Measurements from ENCODE around the gene LZTR1.

The LZTR1 gene

DNA sequence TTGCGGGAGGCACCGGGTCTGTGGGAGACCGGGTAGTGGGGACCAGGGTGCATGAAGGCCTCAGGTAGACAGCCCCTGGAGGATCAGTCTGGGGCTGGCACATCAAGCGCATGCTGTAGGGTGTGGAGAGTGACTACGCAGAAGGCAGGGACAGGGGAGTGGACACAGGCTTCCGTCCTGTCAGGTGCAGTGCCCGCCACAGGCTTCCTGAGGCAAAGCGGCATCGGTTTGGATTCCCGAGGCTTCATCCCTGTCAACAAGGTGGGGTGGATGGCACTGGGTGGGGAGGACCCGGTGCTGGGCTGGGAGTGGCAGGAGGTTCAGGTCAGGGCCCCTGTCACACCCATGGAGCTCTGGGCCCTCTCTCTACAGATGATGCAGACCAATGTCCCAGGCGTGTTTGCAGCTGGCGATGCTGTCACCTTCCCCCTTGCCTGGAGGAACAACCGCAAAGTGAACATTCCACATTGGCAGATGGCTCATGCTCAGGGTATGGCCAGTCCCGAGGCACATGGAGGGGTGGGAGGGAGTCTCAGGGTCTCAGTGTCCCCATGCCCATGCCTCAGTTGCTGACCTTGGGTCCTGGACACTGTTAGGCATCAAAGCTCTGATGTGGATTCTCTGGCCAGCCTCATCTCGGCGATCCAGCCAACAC lies 4.5 kb upstream of the LZTR1 start:
- Histone ChIP-seq H3F3A (ENCODE audit: insufficient read depth, low read length) (no peaks in the 10 kb centered on the region), H3K9me2 (replicated peaks; ENCODE audit: insufficient read depth, low read length) (no peaks in the 10 kb centered on the region), H4K20me1 (ENCODE audit: insufficient read depth, low read length) (no peaks in the 10 kb centered on the region), H3K27ac (ENCODE audit: low read length) (no peak overlapping the region), H3K4me2 (ENCODE audit: low read depth, low read length) (no peak overlapping the region), H3K79me2 (ENCODE audit: low read length) (peaks cover 5% of the 10 kb centered on the region; the same call in 1 of the 2 replicates), H2AFZ (ENCODE audit: low read length) (no peak overlapping the region), H3K4me3 (ENCODE audit: low read length) (no peak overlapping the region), H3K9ac (ENCODE audit: low read length) (no peak overlapping the region), H3K9me3 (replicated peaks; ENCODE audit: insufficient read depth, low read length) (no peaks in the 10 kb centered on the region), H3K36me3 (replicated peaks; ENCODE audit: insufficient read depth, low read length) (no peaks in the 10 kb centered on the region), H3K4me1 (ENCODE audit: low read length) (peaks cover 6% of the 10 kb centered on the region; the same call in 1 of the 2 replicates), H3K27me3 (replicated peaks; ENCODE audit: insufficient read depth, low read length) (peaks cover 45% of the 10 kb centered on the region)
- DNase-seq, result no peak
- no peak for TF ChIP-seq EZH2 (optimal IDR thresholded peaks at IDR 0.05; ENCODE audit: low read depth, low read length)
- TF ChIP-seq, protein P1, sequence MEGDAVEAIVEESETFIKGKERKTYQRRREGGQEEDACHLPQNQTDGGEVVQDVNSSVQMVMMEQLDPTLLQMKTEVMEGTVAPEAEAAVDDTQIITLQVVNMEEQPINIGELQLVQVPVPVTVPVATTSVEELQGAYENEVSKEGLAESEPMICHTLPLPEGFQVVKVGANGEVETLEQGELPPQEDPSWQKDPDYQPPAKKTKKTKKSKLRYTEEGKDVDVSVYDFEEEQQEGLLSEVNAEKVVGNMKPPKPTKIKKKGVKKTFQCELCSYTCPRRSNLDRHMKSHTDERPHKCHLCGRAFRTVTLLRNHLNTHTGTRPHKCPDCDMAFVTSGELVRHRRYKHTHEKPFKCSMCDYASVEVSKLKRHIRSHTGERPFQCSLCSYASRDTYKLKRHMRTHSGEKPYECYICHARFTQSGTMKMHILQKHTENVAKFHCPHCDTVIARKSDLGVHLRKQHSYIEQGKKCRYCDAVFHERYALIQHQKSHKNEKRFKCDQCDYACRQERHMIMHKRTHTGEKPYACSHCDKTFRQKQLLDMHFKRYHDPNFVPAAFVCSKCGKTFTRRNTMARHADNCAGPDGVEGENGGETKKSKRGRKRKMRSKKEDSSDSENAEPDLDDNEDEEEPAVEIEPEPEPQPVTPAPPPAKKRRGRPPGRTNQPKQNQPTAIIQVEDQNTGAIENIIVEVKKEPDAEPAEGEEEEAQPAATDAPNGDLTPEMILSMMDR (IDR thresholded peaks at IDR 0.05; ENCODE audit: low read length), result no peak
- TF ChIP-seq EZH2phosphoT487 (IDR thresholded peaks at IDR 0.05; ENCODE audit: low read length), result no peak

DNA sequence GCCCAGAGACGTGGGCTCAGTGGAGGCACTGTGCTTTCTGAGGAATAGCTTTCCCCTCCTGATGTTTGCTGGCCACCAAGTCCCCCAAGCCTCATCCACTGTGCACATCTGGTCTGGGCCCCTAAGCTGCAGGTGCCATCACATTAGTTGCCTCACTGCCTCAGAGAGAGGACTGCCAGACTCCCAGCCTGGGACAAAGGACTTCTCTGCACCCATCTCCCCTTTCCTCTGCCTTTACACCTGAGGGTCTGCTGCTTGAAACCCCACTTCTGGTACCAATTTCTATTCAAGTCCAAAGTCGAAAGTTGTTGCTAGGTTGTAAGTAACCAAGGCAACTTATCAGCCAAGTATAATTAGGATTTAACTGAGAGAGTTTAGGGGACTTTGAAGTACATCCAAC lies 3.7 kb upstream of the LZTR1 start:
- no peak overlapping the region for H3K4me3 ChIP-seq (ENCODE audit: low read length)
- TF ChIP-seq EZH2phosphoT487 (IDR thresholded peaks at IDR 0.05; ENCODE audit: low read length), result no peak
- TF ChIP-seq, protein P1 (IDR thresholded peaks at IDR 0.05; ENCODE audit: low read length), result no peak
- no peak for TF ChIP-seq EZH2 (optimal IDR thresholded peaks at IDR 0.05; ENCODE audit: low read depth, low read length)
- H3K9me3 ChIP-seq (replicated peaks; ENCODE audit: insufficient read depth, low read length), result no peaks in the 10 kb centered on the region
- H3K36me3 ChIP-seq (replicated peaks; ENCODE audit: insufficient read depth, low read length), result no peaks in the 10 kb centered on the region
- peaks cover 37% of the 10 kb centered on the region for H3K27me3 ChIP-seq (replicated peaks; ENCODE audit: insufficient read depth, low read length)
- H4K20me1 ChIP-seq (ENCODE audit: insufficient read depth, low read length), result no peaks in the 10 kb centered on the region
- H3K9me2 ChIP-seq (replicated peaks; ENCODE audit: insufficient read depth, low read length), result no peaks in the 10 kb centered on the region
- no peak overlapping the region for H3K27ac ChIP-seq (ENCODE audit: low read length)
- peaks cover 12% of the 10 kb centered on the region; the same call in 1 of the 2 replicates for H3K4me1 ChIP-seq (ENCODE audit: low read length)
- no peak overlapping the region for H2AFZ ChIP-seq (ENCODE audit: low read length)
- no peak overlapping the region for H3K9ac ChIP-seq (ENCODE audit: low read length)
- H3K79me2 ChIP-seq (ENCODE audit: low read length), result peaks cover 12% of the 10 kb centered on the region; the same call in 1 of the 2 replicates
- DNase-seq, result no peak
- H3F3A ChIP-seq (ENCODE audit: insufficient read depth, low read length), result no peaks in the 10 kb centered on the region
- no peak overlapping the region for H3K4me2 ChIP-seq (ENCODE audit: low read depth, low read length)

DNA sequence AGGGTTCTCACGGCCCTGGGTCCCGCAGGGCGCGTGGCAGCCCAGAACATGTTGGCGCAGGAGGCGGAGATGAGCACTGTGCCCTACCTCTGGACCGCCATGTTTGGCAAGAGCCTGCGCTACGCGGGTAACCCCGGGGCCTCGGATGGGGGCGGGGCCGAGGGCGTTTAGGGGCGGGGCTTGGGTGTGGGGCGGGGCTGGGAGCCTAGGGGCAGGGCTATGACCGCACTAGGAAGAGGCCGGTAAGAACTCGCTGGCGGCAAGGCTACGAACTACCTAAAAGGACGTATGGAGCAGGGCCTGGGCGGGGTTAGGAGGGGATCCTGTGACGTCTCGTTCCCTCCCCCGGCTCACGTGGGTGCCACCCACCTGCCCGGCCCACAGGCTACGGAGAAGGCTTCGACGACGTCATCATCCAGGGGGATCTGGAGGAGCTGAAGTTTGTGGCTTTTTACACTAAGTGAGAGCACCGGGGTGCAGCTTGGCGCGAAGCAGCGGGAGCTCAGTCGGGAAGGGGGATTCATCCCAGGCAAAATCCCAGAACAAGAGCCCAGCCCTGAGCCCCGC lies 2.8 kb upstream of the LZTR1 start:
- Histone ChIP-seq H4K20me1 (ENCODE audit: insufficient read depth, low read length) (no peaks in the 10 kb centered on the region), H3K9ac (ENCODE audit: low read length) (no peak overlapping the region), H3K4me2 (ENCODE audit: low read depth, low read length) (no peak overlapping the region), H3K9me3 (replicated peaks; ENCODE audit: insufficient read depth, low read length) (no peaks in the 10 kb centered on the region), H3K27me3 (replicated peaks; ENCODE audit: insufficient read depth, low read length) (peaks cover 28% of the 10 kb centered on the region; the same call in 1 of the 2 replicates), H3F3A (ENCODE audit: insufficient read depth, low read length) (no peaks in the 10 kb centered on the region), H3K79me2 (ENCODE audit: low read length) (peaks cover 17% of the 10 kb centered on the region), H3K27ac (ENCODE audit: low read length) (no peak overlapping the region), H3K36me3 (replicated peaks; ENCODE audit: insufficient read depth, low read length) (no peaks in the 10 kb centered on the region), H3K9me2 (replicated peaks; ENCODE audit: insufficient read depth, low read length) (no peaks in the 10 kb centered on the region), H3K4me3 (ENCODE audit: low read length) (no peak overlapping the region), H2AFZ (ENCODE audit: low read length) (no peak overlapping the region), H3K4me1 (ENCODE audit: low read length) (peaks cover 13% of the 10 kb centered on the region; the same call in 1 of the 2 replicates)
- TF ChIP-seq, protein P1 (IDR thresholded peaks at IDR 0.05; ENCODE audit: low read length), result no peak
- TF ChIP-seq EZH2 (optimal IDR thresholded peaks at IDR 0.05; ENCODE audit: low read depth, low read length) (no peak), EZH2phosphoT487 (IDR thresholded peaks at IDR 0.05; ENCODE audit: low read length) (no peak)
- DNase-seq, result no peak

Data from MM.1S (cell line).